DND-41 (cell line): ENCODE data around the gene MOV10L1.
A peak's percentile ranks its signal among the peaks of the same experiment; 100 is the strongest.

Experiments
- ATAC-seq: fragments of 200-7000 bp; cut with Tn5 transposase; 3 replicates; pipeline ENCODE4 v1.9.1; 2021; ENCODE audit warnings: low read depth; ENCODE audit not compliant: insufficient read depth
- DNase-seq: peaks from one replicate; pipeline ENCODE4 v3.0.0-alpha.2; 2020
- H2AFZ ChIP-seq: 2 replicates; pipeline ENCODE4 v1.6.0; 2012; ENCODE audit warnings: low read depth, low read length
- H3K27ac ChIP-seq: 2 replicates; pipeline ENCODE4 v1.5.1; 2012; ENCODE audit warnings: low read length, inconsistent platforms
- H3K27me3 ChIP-seq: fragments of 200-600 bp; sonication (generic); 2 replicates; pipeline ENCODE4 v1.6.0; 2012; ENCODE audit warnings: low read length, mild to moderate bottlenecking, inconsistent platforms; ENCODE audit not compliant: insufficient read depth, poor library complexity
- H3K36me3 ChIP-seq: 2 replicates; pipeline ENCODE4 v1.5.1; 2012; ENCODE audit warnings: low read length, inconsistent platforms; ENCODE audit not compliant: insufficient read depth
- H3K4me1 ChIP-seq: 2 replicates; pipeline ENCODE4 v1.5.1; 2012; ENCODE audit warnings: mild to moderate bottlenecking, low read length; ENCODE audit not compliant: insufficient read depth
- H3K4me2 ChIP-seq: 2 replicates; pipeline ENCODE4 v1.6.0; 2012; ENCODE audit warnings: mild to moderate bottlenecking, moderate library complexity, low read length, inconsistent platforms; ENCODE audit not compliant: insufficient read depth
- H3K4me3 ChIP-seq, 2 experiments: fragments of 200-600 bp in 1 of 2; shearing (Covaris generic) in 1 of 2; 2 replicates each; pipeline ENCODE4 v1.5.1; 2012 to 2016; ENCODE audit warnings: inconsistent platforms in 2 of 2, low read length in 2 of 2, mild to moderate bottlenecking in 2 of 2, low read depth in 1 of 2, moderate library complexity in 1 of 2
- H3K79me2 ChIP-seq: 2 replicates; pipeline ENCODE4 v1.6.0; 2012; ENCODE audit warnings: low read length, inconsistent platforms; ENCODE audit not compliant: insufficient read depth
- H3K9ac ChIP-seq: 2 replicates; pipeline ENCODE4 v1.6.0; 2012; ENCODE audit warnings: low read depth, mild to moderate bottlenecking, inconsistent platforms, low read length, moderate library complexity
- H3K9me3 ChIP-seq: 2 replicates; pipeline ENCODE4 v1.5.1; 2012; ENCODE audit warnings: low read length, moderate library complexity, mild to moderate bottlenecking, inconsistent platforms; ENCODE audit not compliant: insufficient read depth, severe bottlenecking
- H4K20me1 ChIP-seq: 2 replicates; pipeline ENCODE4 v1.6.0; 2012; ENCODE audit warnings: low read length; ENCODE audit not compliant: insufficient read depth
- EZH2 ChIP-seq: IDR thresholded peaks from 3 replicates; pipeline ENCODE4 v1.6.1; 2012; ENCODE audit warnings: borderline replicate concordance, low read depth, mild to moderate bottlenecking, moderate library complexity, low read length, inconsistent platforms; ENCODE audit not compliant: severe bottlenecking
- TF ChIP-seq, protein P1 (sequence below): IDR thresholded peaks from 2 replicates; pipeline ENCODE4 v1.5.1; 2012; ENCODE audit warnings: borderline replicate concordance, low read length, moderate library complexity, mild to moderate bottlenecking; ENCODE audit not compliant: poor library complexity, severe bottlenecking; ENCODE audit errors: extremely low read depth

MOV10L1 gene

GRCh38 chr22:50190941-50191741 is 101.3 kb downstream of the MOV10L1 start:
- peak overlapping the region in 1 of 2 experiments; percentile 14; a peak in 1 of 4 replicates for H3K4me3 ChIP-seq
- H4K20me1 ChIP-seq, result peaks cover 79% of the 10 kb centered on the region
- peaks cover 62% of the 10 kb centered on the region for H3K4me1 ChIP-seq
- peaks cover 78% of the 10 kb centered on the region for H3K79me2 ChIP-seq
- no peak overlapping the region for H2AFZ ChIP-seq
- peak overlapping the region; percentile 84 for H3K27ac ChIP-seq
- peak overlapping the region; percentile 51 for H3K9ac ChIP-seq
- no peaks in the 10 kb centered on the region for H3K9me3 ChIP-seq
- DNase-seq, result peak; percentile 87
- peaks cover 61% of the 10 kb centered on the region for H3K36me3 ChIP-seq
- TF ChIP-seq, protein P1, sequence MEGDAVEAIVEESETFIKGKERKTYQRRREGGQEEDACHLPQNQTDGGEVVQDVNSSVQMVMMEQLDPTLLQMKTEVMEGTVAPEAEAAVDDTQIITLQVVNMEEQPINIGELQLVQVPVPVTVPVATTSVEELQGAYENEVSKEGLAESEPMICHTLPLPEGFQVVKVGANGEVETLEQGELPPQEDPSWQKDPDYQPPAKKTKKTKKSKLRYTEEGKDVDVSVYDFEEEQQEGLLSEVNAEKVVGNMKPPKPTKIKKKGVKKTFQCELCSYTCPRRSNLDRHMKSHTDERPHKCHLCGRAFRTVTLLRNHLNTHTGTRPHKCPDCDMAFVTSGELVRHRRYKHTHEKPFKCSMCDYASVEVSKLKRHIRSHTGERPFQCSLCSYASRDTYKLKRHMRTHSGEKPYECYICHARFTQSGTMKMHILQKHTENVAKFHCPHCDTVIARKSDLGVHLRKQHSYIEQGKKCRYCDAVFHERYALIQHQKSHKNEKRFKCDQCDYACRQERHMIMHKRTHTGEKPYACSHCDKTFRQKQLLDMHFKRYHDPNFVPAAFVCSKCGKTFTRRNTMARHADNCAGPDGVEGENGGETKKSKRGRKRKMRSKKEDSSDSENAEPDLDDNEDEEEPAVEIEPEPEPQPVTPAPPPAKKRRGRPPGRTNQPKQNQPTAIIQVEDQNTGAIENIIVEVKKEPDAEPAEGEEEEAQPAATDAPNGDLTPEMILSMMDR, result no peak
- no peak for TF ChIP-seq EZH2
- H3K27me3 ChIP-seq, result no peaks in the 10 kb centered on the region
- H3K4me2 ChIP-seq, result peak overlapping the region; percentile 43
- ATAC-seq, result peak; percentile 92

DNA sequence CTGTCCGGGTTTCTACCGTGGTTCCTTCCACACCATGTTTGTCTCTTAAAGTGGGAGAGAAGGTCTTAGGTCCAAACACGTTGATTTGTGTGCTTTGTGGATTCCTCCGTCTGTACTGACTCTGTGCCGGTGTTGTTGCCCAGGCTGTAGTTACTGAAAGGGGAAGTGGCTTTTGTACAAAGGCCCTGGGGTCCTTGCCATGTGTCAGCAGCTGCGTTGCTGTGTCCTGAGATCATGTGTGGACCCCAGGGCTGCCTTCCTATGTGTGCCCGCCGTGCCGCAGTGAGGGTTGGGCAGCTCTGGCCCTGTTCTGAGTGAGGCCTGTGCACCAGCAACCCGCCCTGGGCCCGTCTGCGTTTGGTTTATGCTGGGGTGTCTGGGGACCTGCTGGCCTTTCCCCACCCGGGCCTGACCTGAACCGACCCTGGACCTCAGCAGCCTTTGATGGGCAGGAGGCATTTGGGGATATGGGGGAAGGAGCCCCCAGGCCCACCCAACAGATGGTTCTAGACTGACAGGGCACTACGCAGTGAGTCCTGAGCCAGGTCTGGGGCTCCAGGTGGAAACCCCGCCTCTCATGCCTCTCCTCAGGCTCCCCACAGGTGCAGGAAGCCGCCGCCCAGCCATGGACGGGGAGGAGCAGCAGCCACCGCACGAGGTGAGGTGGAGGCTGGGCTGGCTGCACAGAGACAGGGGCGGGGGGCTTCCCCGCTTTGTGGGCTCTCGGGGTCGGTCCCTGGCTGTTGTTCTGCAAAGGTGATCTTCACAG is 102.8 kb downstream of the MOV10L1 start:
- TF ChIP-seq, protein P1, result no peak
- no peak for TF ChIP-seq EZH2
- H2AFZ ChIP-seq, result no peak overlapping the region
- H4K20me1 ChIP-seq, result peaks cover 80% of the 10 kb centered on the region
- H3K36me3 ChIP-seq, result peaks cover 74% of the 10 kb centered on the region
- H3K4me3 ChIP-seq, result no peak overlapping the region
- no peak for ATAC-seq
- H3K27ac ChIP-seq, result peak overlapping the region; percentile 84
- H3K79me2 ChIP-seq, result peaks cover 64% of the 10 kb centered on the region
- peaks cover 52% of the 10 kb centered on the region for H3K4me1 ChIP-seq
- H3K27me3 ChIP-seq, result no peaks in the 10 kb centered on the region
- H3K9ac ChIP-seq, result peak overlapping the region; percentile 27
- H3K9me3 ChIP-seq, result no peaks in the 10 kb centered on the region
- H3K4me2 ChIP-seq, result 0 out of 2 replicates have a peak overlapping the region, but pooled peaks have one; percentile 41
- no peak for DNase-seq

GRCh38 chr22:50193621-50194020 is 103.8 kb downstream of the MOV10L1 start:
- no peaks in the 10 kb centered on the region for H3K27me3 ChIP-seq
- H3K9ac ChIP-seq, result no peak overlapping the region
- DNase-seq (no peak), ATAC-seq (no peak)
- H3K4me2 ChIP-seq, result no peak overlapping the region
- peaks cover 54% of the 10 kb centered on the region for H3K79me2 ChIP-seq
- H3K36me3 ChIP-seq, result peaks cover 73% of the 10 kb centered on the region
- no peak overlapping the region for H3K4me3 ChIP-seq
- peak overlapping the region; percentile 40 for H3K27ac ChIP-seq
- H3K4me1 ChIP-seq, result peaks cover 43% of the 10 kb centered on the region
- H3K9me3 ChIP-seq, result no peaks in the 10 kb centered on the region
- H2AFZ ChIP-seq, result no peak overlapping the region
- peaks cover 77% of the 10 kb centered on the region for H4K20me1 ChIP-seq
- TF ChIP-seq EZH2, result no peak
- TF ChIP-seq, protein P1, result no peak
